ENCODE results near the gene GAK.

The GAK gene

DNA sequence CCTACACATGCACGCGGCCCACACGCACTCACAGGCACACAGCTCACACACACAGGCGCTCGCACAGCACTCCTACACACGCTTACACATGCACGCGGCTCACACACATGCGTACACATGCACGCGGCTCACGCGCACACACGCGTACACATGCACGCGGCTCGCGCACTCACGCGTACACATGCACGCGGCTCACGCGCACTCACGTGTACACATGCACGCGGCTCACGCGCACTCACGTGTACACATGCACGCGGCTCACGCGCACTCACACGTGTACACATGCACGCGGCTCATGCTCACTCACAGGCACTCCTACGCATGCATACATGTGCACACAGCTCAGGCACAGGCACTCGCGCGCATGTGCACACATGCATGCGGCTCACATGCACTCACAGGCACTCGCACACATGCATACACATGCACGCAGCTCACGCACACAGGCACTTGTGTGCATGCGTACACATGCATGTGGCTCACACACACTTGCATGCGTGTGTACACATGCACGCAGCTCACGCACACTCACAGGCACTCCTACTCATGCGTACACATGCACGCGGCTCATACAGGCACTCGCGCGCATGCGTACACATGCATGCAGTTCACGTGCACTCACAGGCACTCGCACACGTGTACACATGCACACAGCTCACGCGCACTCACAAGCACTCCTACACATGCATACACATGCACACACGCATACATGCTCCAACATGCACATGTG is 44.9 kb downstream of the GAK start:
- no peak for DNase-seq

DNA sequence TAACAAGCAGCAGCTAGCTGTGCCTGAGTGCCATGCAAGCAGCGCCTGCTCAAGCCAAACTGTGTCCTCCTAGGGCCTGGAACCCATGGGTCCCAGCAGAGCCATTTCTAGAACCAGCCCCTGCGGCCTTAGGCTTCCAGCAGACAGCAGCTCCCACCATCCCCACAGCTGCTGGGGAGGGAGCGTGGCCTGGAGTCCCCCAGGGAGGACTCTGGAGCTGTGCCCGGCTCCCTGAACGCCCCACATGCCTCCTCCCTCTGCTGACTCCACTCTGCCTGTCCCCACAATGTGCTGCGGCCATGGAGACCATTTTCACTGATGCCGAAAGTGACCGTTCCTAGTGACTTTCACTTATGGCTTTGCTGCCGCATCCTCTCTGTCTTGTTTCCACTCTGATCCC is 45.9 kb downstream of the GAK start:
- no peak for DNase-seq

DNA sequence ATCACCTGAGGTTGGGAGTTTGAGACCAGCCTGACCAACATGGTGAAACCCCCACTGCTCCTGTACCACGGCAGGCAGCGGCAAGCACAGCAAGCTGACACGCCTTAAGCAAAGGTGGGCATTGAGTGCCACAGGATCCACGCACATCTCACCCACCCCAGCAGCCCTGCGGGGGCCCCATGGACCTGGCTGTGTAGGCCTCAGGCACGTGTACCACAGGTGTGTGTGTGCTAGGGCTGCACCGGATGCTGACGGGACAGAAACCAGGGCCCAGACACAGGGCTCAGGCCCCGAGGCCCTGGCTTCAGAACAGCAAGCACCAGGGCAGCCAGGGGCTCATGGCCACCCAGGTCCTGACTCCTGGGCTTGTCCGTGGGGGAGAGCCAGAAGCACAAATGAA is 46.8 kb downstream of the GAK start:
- DNase-seq = no peak

DNA sequence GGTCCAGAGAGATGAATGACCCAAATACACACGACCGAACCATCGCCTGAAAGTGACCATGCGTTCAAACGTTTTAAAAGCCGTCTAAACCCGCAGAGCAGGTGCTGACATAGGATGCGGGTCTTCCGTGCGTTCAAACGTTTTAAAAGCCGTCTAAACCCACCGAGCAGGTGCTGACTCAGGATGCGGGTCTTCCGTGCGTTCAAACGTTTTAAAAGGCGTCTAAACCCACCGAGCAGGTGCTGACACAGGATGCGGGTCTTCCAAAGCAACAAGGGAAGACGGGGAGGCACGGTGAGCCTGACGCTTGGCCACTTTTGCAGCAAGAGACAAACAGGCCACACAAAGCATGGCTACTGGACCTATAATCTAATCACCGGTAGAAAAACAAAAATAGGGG is 47.2 kb downstream of the GAK start:
- DNase-seq = no peak

DNA sequence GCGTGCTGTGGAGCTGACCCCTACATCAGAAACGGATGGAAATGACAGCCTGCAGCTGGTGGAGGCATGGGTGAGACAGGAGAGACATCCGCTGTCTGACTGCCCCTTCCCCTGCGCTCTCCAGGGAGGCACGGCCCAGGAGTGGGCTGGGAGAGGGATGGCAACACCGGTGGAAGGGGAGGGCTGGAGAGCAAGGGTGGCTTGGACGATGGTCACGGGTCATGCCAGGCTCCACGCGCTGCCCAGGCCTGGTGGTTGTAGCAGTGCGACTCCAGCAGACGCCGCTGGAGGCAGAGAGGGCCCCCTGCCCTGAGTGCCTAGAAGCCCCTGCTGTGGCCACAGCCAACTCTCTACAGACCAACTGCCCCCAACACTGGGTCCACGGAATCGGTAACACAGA is 47.9 kb downstream of the GAK start:
- DNase-seq = no peak

DNA sequence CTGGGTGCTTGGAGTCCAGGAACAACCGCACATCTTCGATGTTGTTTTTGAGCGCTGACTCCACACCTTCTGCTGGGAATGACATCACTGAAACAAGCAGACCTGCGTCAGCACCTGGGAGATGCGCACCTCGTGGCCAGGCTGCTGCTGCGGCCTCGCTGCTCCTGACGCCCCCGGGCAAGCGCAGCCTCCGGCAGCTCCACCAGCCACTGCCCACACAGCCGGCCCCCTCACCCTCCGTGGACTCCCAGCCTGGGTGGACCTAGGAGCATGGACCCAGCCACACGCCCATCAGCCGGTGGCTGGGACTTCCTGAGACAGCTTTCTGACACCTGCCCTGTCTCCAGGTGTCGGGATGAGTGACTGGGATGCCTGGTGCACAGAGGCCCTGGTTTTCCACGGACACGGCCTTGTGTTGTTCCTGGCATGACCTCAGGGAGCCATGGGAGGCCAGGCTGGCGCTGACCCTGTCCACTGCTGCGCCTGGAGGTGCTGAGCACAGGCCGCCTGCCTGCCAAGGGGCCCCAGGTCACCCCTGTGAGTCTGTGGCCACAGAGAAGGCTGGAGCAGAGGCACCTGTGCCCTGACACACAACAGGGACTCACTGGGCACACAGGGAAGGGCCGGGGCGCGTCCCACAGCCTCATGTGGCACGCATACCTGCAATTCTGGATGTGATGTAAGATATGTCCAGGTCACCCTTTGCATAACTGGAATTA is 48.6 kb downstream of the GAK start:
- DNase-seq = no peak

DNA sequence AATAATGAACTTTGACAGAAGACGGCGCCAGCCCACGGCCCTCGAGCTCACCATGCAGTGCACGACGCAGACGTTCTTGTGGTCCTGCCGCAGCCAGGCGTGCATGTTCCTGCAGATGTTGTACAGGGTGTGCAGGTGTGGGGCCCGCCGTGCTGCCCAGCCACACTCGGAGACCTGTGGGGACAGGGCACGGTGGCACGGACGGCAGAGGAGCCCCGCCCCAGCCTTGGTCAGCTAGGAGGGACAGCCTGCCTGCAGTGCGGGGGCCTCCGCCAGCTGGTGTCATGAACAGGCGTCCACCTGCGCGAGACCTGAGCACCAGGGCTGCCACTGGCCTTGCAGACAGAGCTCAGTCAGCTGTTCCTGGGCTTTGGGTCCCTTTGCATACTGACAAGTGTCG is 49.5 kb downstream of the GAK start:
- no peak for DNase-seq

DNA sequence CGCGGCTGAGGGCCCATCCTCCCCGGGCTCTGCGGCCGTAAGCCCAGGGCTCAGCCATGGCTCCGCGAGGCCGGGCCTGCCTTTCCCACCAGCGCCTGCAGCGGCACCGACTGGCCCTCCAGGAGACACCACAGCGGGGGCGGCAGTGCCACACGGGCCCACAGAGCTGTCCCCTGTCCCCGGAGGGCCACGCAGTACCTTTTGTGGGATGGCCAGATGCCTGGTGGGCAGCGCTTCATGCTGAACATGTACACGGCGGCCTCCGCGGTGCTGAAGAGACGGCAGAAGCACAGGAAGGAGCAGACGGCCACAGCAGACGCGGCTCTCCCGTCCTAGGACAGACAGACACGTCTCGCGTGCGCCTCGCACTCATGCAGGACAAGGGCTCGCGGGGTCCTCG is 50.4 kb downstream of the GAK start:
- no peak for DNase-seq

DNA sequence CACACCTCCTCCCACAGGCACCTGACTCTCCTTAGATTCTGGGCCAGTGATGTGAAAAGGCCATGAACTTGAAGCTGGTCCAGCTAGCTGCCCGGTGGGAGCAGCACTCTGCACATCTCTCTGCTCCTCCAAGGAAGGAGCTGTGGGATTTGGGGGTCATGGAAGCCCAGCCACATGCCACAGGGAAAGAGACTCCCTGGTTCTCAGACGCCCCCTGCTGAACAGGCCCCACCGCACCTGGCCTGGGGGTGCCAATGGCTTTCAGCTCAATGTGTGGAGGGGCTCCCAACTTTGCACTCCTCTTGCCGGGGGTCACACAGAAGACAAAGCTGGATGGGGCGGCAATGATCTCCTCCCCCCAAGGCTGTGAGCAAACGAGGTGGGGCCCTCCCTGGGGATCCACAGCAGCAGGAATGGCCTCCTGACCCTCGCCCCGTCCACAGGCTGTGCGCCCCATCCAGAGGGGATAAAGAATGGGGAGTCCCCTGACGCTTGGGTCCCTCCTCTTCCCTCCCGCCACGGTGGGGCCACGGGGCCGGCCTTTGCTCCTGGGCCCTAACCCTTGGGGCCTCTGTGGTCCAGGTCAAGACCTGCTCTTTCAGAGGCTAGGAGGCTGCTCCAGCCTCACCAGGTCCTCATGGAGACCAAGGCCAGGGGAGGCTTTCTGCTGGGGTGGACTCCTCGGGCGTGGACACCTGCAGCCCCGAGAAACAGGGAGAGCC is 51.3 kb downstream of the GAK start:
- no peak for DNase-seq

DNA sequence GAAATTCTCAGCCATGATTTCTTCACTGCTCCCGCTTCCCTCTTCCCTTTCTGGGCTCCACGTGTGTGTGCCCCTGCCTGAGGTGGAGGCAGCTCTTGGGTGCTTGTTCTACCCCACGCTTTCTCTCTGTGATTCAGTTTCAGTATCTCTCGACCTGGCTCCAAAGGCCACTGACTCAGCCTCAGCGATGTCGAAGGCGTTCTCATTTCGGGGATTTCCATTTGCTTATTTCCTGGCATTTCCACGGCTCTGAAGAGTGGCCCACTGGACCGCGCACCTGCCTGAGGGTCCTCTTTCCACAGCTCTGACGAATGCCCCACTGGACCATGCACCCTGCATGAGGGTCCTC is 52.4 kb downstream of the GAK start:
- no peak for DNase-seq

DNA sequence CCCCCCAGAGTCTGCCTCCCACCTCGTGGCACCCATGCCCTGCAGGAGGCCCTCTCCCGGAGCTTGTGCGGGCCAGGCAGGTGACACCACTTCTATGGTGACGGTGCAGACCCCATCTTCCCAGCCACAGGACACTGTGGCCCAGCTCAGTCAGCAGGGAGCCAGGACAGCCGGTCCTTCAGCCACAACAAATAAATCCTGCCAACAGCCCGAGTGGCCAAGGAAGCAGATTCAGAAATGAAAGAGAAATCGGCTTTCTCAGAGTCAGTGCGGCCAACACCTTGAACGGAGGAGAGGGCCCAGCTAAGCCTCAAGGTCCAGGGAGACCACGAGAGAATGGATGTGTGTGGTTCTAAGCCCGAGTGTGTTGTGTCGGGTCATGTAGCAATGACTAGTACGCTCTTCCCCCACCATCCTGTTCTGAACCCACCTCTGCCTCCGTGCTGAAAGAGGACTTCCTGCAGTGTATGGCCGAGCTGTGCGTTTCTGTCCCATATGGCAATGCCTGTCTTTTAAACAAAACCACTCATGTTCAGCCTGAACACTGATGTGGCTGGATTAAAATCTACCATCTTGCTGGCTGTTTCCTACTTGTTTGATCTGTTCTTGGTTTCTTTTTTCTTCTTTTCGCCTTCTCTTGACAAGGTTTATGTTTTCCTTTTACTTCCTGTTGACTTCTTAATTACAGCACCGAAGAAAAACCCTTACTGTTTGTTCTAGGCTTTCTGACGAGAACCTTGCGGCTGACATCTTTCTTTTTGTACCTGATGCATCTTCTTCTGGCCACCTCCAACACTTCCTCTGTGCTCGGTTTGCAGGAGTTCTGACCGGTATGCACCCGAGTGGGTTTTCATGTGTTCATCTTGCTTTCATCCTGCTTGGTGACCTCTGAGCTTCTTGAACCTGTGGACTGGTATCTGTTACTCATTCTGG is 53.1 kb downstream of the GAK start:
- DNase-seq = no peak

DNA sequence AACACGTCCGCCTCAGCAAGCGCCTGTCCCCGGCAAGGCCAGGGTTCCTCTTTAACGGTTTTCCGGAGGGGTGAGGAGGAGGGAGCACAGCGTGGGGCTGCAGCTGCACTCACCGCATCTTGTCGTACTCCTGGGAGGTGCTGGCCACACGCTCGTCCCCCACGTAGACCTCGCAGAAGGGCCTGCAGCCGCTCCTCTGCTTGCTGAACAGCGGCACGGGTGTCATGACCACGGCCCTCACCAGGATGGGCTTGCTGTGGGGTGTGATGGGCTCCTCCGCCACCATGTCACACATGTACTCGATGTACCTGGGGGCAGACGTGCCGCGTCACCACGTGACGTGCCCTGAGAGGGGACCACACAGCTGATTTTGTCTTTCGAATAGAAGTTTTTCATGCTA is 54.6 kb downstream of the GAK start:
- no peak for DNase-seq

DNA sequence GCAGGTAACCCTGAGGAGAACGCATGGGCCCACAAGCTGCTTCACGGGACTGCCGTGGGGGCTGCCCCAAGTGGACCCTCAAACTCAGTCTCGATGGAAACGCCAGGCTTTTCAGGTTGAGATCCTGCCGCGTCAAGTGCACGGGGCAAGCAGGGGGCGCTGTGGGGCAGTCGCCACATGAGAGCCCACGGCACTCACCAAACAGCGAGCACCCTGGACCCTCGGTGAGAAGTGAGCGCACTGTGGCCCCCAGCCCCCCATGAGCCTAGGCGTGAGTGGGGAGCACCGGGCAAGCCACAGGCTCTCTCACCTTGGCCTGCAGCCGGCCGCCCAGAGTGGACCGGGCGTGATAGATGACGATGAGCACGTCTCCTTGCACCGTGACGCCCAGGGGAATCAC is 55.3 kb downstream of the GAK start:
- no peak for DNase-seq

DNA sequence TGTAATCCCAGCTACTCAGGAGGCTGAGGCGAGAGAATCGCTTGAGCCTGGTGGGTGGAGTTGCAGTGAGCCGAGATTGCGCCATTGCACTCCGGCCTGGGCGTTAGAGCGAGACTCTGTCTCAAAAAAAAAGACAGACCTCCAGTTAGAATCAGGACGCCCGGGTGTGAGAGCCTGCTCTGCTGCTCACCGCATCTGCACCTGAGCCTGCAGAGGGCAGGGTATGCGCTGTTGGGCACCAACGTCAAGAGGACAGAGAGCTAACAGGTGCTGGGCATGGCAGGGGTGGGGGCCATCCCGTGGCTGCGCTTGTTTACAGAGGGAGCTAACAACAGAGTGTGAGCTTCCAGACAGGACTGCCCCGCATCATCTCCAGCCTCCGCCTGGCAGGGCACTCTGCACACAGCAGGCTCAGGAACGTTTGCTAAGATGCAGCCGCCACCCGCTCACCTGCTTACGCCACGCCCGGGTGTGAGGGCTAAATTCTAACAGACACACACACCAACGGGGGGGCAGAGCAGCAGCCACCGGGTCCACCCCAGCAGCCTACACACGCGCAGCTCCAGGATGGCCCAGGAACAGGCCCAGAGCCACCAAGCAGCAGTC is 56.2 kb downstream of the GAK start:
- no peak for DNase-seq

DNA sequence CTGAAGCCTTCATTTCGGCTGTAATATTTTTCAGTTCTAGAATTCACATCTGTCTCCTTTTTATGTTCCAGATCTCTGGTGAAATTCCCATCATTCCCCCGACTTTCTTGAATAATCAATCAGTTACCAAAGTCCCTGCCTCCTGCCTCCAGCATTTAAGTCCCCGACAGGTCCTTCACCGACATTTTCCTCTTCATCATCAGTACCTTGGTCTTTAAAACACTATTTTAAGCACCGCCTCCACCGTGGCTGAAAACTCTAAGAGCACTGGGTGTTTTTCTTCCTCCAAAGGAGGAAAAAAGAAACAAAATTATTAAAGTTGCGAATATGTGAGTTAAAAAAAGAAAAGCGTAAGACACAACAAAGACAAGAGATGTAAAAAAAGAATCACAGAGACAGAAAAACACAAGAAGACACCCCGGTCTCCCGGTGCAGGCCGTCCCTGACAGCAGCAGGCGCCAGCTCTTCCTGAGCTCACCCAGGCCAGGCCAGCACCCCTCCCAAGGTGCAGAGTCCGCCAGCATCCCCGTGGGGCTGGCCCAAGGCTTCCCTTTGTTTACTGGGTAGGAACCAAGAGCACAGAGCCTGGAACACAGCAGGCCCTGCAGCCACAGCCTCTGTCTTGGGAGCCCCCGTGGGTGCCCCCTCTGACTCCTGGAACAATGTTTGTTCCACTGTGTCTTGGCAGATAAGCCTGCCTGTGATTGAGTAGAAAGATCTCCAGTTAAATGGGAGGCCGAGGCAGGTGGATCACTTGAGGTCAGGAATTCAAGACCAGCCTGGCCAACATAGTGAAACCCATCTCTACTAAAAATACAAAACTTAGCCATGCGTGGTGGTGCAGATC is 56.9 kb downstream of the GAK start:
- no peak for DNase-seq

DNA sequence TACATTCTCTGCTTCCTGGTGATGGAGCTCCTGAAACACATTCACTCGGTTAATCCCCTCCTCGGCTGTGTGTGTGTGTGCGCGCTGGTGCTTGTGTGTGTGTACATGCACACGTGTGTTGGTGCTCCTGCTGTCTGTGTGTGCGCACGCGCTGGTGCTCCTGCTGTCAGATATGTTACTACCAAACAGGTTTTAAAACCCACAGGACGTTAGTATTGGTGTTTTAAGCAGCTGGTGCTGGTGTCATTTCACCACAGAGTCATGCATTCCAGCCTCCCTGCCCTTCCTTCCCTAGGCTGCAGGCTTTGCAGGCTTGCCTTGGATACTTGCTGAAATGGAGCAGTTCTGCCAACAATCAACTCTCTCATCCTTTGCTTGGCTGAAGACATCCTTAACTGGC is 58.1 kb downstream of the GAK start:
- DNase-seq = no peak

DNA sequence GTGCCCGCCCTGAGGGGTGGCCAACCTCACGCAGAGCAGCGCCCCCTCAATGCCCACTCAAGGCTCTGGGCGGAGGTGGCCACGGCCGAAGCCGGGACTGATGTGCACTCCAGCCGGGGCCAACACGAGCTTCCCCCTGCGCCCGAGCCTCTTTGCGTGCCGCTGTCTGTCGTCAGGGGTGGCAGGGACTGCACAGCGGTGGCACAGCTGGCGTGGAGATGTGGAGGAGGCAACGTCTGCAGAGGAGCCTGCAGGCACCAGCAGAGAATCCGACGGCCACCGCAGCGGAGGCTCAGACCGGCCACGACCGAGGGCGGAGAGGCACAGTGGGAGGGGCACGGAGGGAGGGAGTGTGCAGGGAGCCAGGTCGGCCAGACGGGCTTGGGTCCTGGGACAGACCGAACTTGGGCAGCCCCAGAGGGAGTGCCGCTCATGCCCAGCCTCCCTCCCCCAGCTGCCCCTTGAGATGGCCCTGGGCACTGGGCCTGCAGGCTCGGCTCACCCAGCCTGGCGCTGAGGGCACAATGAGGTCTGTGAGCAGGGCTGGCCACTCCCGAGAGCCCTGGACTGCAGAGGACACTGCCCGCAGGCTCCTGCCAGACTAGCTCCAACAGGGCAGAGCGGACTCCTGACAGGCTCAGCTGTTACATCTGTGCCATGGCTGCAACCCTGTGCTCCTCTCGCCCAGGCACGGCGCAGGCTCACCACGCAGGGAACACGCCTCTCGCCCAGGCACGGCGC is 59.7 kb downstream of the GAK start:
- no peak for DNase-seq

DNA sequence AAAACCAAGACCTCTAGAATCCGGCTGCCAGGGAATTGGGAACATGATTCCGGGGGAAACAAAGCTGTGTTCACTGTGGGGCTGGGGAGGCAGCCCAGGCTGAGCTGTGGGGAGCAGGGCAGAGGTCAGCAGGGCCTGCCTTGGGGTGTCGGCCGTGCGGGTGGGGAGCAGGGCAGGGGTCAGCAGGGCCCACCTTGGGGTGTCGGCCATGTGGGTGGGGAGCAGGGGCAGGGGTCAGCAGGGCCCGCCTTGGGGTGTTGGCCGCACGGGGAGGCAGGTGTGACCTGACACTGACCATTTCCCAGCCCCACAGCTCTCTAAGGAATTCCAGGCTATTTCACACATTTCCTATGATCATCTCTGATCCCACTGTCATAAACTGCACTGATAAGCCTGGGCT is 60.6 kb downstream of the GAK start:
- no peak for DNase-seq

DNA sequence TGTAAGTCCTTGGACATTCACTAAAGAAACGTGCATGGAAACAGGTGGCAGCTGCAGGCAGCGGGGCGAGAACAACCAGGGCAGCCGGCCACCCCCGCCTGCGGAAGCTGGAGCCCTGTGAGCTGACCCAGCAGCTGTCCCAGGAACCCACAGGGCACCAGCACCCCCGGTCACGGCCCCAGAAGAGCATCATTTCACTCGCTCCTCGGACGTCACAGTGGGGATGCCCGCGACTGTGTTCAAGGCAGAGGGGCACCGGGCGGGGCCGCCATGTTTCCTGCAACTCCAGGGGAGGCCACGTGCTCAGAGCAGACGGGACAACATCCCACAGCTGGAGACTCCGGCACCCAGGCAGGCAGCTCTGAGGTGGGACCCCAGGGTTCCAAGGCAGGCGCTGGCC is 61.2 kb downstream of the GAK start:
- DNase-seq = no peak

DNA sequence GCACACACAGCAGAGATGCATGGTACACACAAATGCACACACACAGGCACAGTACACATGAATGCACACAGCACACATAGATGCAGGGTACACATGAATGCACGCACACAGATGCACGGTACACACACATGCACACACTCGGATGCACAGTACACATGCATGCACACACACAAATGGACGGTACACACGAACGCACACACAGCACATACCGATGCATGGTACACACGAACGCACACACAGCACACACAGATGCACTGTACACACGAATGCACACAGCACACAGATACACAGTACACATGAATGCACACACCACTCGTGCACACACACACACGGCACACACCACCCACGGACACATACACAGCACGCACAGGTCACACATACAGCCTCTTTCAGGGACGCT is 62.3 kb downstream of the GAK start:
- no peak for DNase-seq

DNA sequence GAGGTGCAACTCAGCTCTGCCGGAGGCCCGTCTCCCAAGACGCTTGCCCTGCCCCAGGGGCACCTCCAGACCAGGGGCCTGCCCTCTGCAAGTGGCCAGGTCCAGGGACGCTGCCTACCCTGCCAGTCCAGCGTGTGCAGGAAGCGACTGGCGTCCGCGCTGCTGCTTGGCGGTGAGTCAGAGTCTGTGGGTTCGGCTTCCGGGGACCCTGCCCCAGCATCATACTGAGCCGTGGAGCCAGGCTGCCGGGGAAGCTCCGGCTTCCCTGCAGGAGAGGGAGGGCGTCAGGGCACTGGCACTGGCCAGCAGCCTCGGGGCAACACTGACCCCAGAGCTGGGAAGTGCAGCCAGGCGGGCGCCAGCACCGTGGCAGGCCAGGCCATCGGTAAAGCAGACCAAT is 63.7 kb downstream of the GAK start:
- no peak for DNase-seq
